ENCODE data around the gene STK11IP. TPM values are rescaled to one million over a fixed set of nuclear protein-coding genes. Genes with fewer than 3 reads are reported as not detected.
"Not testable (repeated sequence)": the region's sequence is repeated elsewhere in the genome, so short reads cannot be mapped to it uniquely, and the experiment has no call there.

STK11IP gene
- total RNA-seq, 4 donors from 2014 or later, result 8.9 to 24.2 (median 14.3) TPM

- H3K27ac ChIP-seq (replicated peaks in 1 of 4), result no peak overlapping the region
- 72% methylated on average over 6 of the region's 8 CpGs for WGBS
- intact Hi-C loops (cut with DNase I), result no loop called here
- TF ChIP-seq CTCF (IDR thresholded peaks at IDR 0.05) (no peak), EP300 (IDR thresholded peaks at IDR 0.05) (no peak), POLR2A (IDR thresholded peaks at IDR 0.05; ENCODE audit: low read depth) (no peak), POLR2AphosphoS5 (IDR thresholded peaks at IDR 0.05) (no peak)
- peaks cover 6 to 7% (median 7%) of the 10 kb centered on the region in 4 donors for H3K4me1 ChIP-seq
- DNase-seq (ENCODE audit: extremely low spot score), result no peak
- no peak overlapping the region for H3K4me3 ChIP-seq
- H3K27me3 ChIP-seq, result peaks cover 0 to 8% (median 0%) of the 10 kb centered on the region in 4 donors
- H3K36me3 ChIP-seq, result no peaks in the 10 kb centered on the region
- H3K9me3 ChIP-seq, result no peaks in the 10 kb centered on the region
Observed at GRCh38 chr2:219650426-219651248, 53.0 kb downstream of the STK11IP start.

GRCh38 chr2:219651656-219652055, 54.0 kb downstream of the STK11IP start:
- H3K4me3 ChIP-seq; H3K27me3 ChIP-seq; H3K9me3 ChIP-seq; H3K36me3 ChIP-seq; H3K4me1 ChIP-seq; H3K27ac ChIP-seq (replicated peaks in 1 of 4); DNase-seq (ENCODE audit: extremely low spot score); intact Hi-C loops (cut with DNase I): not testable (repeated sequence)
- 83% methylated on average over 6 of the region's 6 CpGs for whole genome bisulfite sequencing

- H3K27ac ChIP-seq (replicated peaks in 1 of 4), result no peak overlapping the region
- H3K9me3 ChIP-seq, result no peaks in the 10 kb centered on the region
- H3K27me3 ChIP-seq, result no peaks in the 10 kb centered on the region
- H3K4me3 ChIP-seq, result no peak overlapping the region
- no peak for DNase-seq (ENCODE audit: extremely low spot score)
- TF ChIP-seq EP300 (IDR thresholded peaks at IDR 0.05) (no peak), POLR2AphosphoS5 (IDR thresholded peaks at IDR 0.05) (no peak), CTCF (IDR thresholded peaks at IDR 0.05) (no peak), POLR2A (IDR thresholded peaks at IDR 0.05; ENCODE audit: low read depth) (no peak)
- 79% methylated on average over 1 of the region's 1 CpG for WGBS
- H3K4me1 ChIP-seq, result no peaks in the 10 kb centered on the region
- no peaks in the 10 kb centered on the region for H3K36me3 ChIP-seq
- intact Hi-C loops (cut with DNase I), result no loop called here
Observed at GRCh38 chr2:219656526-219656925, 58.9 kb downstream of the STK11IP start.

- intact Hi-C loops (cut with DNase I), result no loop called here
- Histone ChIP-seq H3K27ac (replicated peaks in 1 of 4) (no peak overlapping the region), H3K4me1 (no peaks in the 10 kb centered on the region), H3K36me3 (no peaks in the 10 kb centered on the region), H3K9me3 (no peaks in the 10 kb centered on the region), H3K4me3 (no peak overlapping the region), H3K27me3 (no peaks in the 10 kb centered on the region)
- DNase-seq (ENCODE audit: extremely low spot score), result no peak
- WGBS, result 70% methylated on average over 7 of the region's 7 CpGs
- TF ChIP-seq EP300 (IDR thresholded peaks at IDR 0.05) (no peak), POLR2A (IDR thresholded peaks at IDR 0.05; ENCODE audit: low read depth) (no peak), POLR2AphosphoS5 (IDR thresholded peaks at IDR 0.05) (no peak), CTCF (IDR thresholded peaks at IDR 0.05) (no peak)
Observed at GRCh38 chr2:219658196-219658846, 60.7 kb downstream of the STK11IP start.

GRCh38 chr2:219658874-219659273, 61.2 kb downstream of the STK11IP start:
- H3K27ac ChIP-seq (replicated peaks in 1 of 4), result no peak overlapping the region
- H3K36me3 ChIP-seq, result no peaks in the 10 kb centered on the region
- no peak for DNase-seq (ENCODE audit: extremely low spot score)
- intact Hi-C loops (cut with DNase I), result no loop called here
- 86% methylated on average over 3 of the region's 3 CpGs for WGBS
- TF ChIP-seq CTCF (IDR thresholded peaks at IDR 0.05), result no peak
- TF ChIP-seq EP300 (IDR thresholded peaks at IDR 0.05), result no peak
- TF ChIP-seq POLR2AphosphoS5 (IDR thresholded peaks at IDR 0.05), result no peak
- H3K27me3 ChIP-seq, result no peaks in the 10 kb centered on the region
- H3K4me3 ChIP-seq, result no peak overlapping the region
- no peaks in the 10 kb centered on the region for H3K9me3 ChIP-seq
- H3K4me1 ChIP-seq, result no peaks in the 10 kb centered on the region
